GM12873 (cell line): ENCODE measurements around the gene SCFD2.

Experiments used
- CTCF ChIP-seq: IDR thresholded peaks from 2 replicates; pipeline ENCODE4 v1.5.1; 2012; ENCODE audit warnings: low read depth, mild to moderate bottlenecking, moderate library complexity, low read length, control low read depth; ENCODE audit not compliant: insufficient read depth; ENCODE audit errors: missing control alignments

SCFD2 gene

GRCh38 chr4:53361451-53361850 lies 4.4 kb downstream of the SCFD2 start:
- TF ChIP-seq CTCF, result no peak

- no peak for TF ChIP-seq CTCF
Measured at GRCh38 chr4:53355930-53356521, 9.8 kb downstream of the SCFD2 start.

GRCh38 chr4:53354012-53354722 lies 11.7 kb downstream of the SCFD2 start:
- TF ChIP-seq CTCF, result no peak

GRCh38 chr4:53349091-53349491 lies 16.8 kb downstream of the SCFD2 start:
- no peak for TF ChIP-seq CTCF

- no peak for TF ChIP-seq CTCF
Measured at GRCh38 chr4:53348046-53348445, 17.8 kb downstream of the SCFD2 start.

- TF ChIP-seq CTCF, result no peak
Measured at GRCh38 chr4:53346920-53347852, 18.7 kb downstream of the SCFD2 start.

GRCh38 chr4:53326535-53326934 lies 39.3 kb downstream of the SCFD2 start:
- TF ChIP-seq CTCF, result no peak
